NOMO-1 treated with dmso at 0.1 percent for 144 hours (cell line): ENCODE data around the gene AFF3.

ENCODE experiments used
- DNase-seq: peaks from one replicate; lab custom pipeline; 2025; ENCODE audit not compliant: unreplicated experiment; lab: John Stamatoyannopoulos, UW

Gene AFF3

GRCh38 chr2:100072503-100072902 lies 69.9 kb downstream of the AFF3 start:
- DNase-seq = no peak

GRCh38 chr2:100071335-100072043 lies 70.9 kb downstream of the AFF3 start:
- peak; percentile 41 for DNase-seq

GRCh38 chr2:100070078-100070477 lies 72.3 kb downstream of the AFF3 start:
- no peak for DNase-seq

- DNase-seq = no peak
Measured at GRCh38 chr2:100068395-100068794, 74.0 kb downstream of the AFF3 start.

GRCh38 chr2:100067784-100068183 lies 74.6 kb downstream of the AFF3 start:
- DNase-seq = no peak

GRCh38 chr2:100066856-100067255 lies 75.5 kb downstream of the AFF3 start:
- no peak for DNase-seq

GRCh38 chr2:100066246-100066645 lies 76.1 kb downstream of the AFF3 start:
- no peak for DNase-seq

- DNase-seq = no peak
Measured at GRCh38 chr2:100064592-100065428, 77.6 kb downstream of the AFF3 start.

- DNase-seq = no peak
Measured at GRCh38 chr2:100064165-100064564, 78.2 kb downstream of the AFF3 start.

GRCh38 chr2:100063459-100063953 lies 78.9 kb downstream of the AFF3 start:
- DNase-seq = no peak

- no peak for DNase-seq
Measured at GRCh38 chr2:100062336-100062735, 80.1 kb downstream of the AFF3 start.

- no peak for DNase-seq
Measured at GRCh38 chr2:100060875-100061274, 81.5 kb downstream of the AFF3 start.

GRCh38 chr2:100059638-100060037 lies 82.8 kb downstream of the AFF3 start:
- no peak for DNase-seq

GRCh38 chr2:100057901-100058261 lies 84.5 kb downstream of the AFF3 start:
- DNase-seq = no peak

GRCh38 chr2:100054426-100054825 lies 88.0 kb downstream of the AFF3 start:
- DNase-seq = no peak

- DNase-seq = no peak
Measured at GRCh38 chr2:100053087-100053885, 89.1 kb downstream of the AFF3 start.

- DNase-seq = no peak
Measured at GRCh38 chr2:100052650-100053049, 89.7 kb downstream of the AFF3 start.

GRCh38 chr2:100051253-100051652 lies 91.1 kb downstream of the AFF3 start:
- DNase-seq = no peak

- DNase-seq = no peak
Measured at GRCh38 chr2:100050685-100051084, 91.7 kb downstream of the AFF3 start.

- DNase-seq = no peak
Measured at GRCh38 chr2:100046961-100047947, 95.1 kb downstream of the AFF3 start.
